Tibial nerve (tissue), 3 donors: ENCODE data around the gene VSTM2L.

ENCODE experiments used
- CTCF ChIP-seq, 5 experiments: fragments of 200-600 bp in 3 of 5; fragments of 450-650 bp in 2 of 5; sonication (generic) in 3 of 5; IDR thresholded peaks; one replicate each; pipeline ENCODE4 v1.5.1; 2016 to 2019; ENCODE audit warnings: antibody characterized with exemption in 5 of 5, mild to moderate bottlenecking in 3 of 5, moderate library complexity in 2 of 5
- POLR2A ChIP-seq, 2 donors: fragments of 450-650 bp; IDR thresholded peaks; one replicate each; pipeline ENCODE4 v1.6.1; 2017; ENCODE audit warnings: antibody characterized with exemption in 2 of 2, mild to moderate bottlenecking in 2 of 2, moderate library complexity in 2 of 2

GRCh38 chr20:37918035-37918434 lies 15.1 kb downstream of the VSTM2L start:
- TF ChIP-seq CTCF (IDR thresholded peaks at IDR 0.05) (no peak), POLR2A (IDR thresholded peaks at IDR 0.05) (no peak)
